Stimulated activated CD4-positive, alpha-beta T cell treated with anti-CD3 and anti-CD28 coated beads, TNF-alpha, amount 100 ng/mL, for 48 hours (primary cell): ENCODE measurements around the gene DHRS2.

Source experiments
- DNase-seq, 3 donors: peaks; one replicate each; pipeline ENCODE4 v3.0.0-alpha.2; 2020; ENCODE audit warnings: low read depth in 3 of 3

Gene DHRS2

GRCh38 chr14:23693252-23693775, 57.1 kb downstream of the DHRS2 start:
- no peak for DNase-seq

GRCh38 chr14:23694085-23694948, 58.2 kb downstream of the DHRS2 start:
- DNase-seq = no peak
